ENCODE measurements around the gene MPND.
"Not testable (repeated sequence)": the region's sequence is repeated elsewhere in the genome, so short reads cannot be mapped to it uniquely, and the experiment has no call there.

GRCh38 chr19:4328991-4329681, 14.2 kb upstream of the MPND start:
- TF ChIP-seq, protein P1, sequence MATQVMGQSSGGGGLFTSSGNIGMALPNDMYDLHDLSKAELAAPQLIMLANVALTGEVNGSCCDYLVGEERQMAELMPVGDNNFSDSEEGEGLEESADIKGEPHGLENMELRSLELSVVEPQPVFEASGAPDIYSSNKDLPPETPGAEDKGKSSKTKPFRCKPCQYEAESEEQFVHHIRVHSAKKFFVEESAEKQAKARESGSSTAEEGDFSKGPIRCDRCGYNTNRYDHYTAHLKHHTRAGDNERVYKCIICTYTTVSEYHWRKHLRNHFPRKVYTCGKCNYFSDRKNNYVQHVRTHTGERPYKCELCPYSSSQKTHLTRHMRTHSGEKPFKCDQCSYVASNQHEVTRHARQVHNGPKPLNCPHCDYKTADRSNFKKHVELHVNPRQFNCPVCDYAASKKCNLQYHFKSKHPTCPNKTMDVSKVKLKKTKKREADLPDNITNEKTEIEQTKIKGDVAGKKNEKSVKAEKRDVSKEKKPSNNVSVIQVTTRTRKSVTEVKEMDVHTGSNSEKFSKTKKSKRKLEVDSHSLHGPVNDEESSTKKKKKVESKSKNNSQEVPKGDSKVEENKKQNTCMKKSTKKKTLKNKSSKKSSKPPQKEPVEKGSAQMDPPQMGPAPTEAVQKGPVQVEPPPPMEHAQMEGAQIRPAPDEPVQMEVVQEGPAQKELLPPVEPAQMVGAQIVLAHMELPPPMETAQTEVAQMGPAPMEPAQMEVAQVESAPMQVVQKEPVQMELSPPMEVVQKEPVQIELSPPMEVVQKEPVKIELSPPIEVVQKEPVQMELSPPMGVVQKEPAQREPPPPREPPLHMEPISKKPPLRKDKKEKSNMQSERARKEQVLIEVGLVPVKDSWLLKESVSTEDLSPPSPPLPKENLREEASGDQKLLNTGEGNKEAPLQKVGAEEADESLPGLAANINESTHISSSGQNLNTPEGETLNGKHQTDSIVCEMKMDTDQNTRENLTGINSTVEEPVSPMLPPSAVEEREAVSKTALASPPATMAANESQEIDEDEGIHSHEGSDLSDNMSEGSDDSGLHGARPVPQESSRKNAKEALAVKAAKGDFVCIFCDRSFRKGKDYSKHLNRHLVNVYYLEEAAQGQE (tag by site-specific recombination; IDR thresholded peaks at IDR 0.05): not testable (repeated sequence)
- TF ChIP-seq, protein P2, sequence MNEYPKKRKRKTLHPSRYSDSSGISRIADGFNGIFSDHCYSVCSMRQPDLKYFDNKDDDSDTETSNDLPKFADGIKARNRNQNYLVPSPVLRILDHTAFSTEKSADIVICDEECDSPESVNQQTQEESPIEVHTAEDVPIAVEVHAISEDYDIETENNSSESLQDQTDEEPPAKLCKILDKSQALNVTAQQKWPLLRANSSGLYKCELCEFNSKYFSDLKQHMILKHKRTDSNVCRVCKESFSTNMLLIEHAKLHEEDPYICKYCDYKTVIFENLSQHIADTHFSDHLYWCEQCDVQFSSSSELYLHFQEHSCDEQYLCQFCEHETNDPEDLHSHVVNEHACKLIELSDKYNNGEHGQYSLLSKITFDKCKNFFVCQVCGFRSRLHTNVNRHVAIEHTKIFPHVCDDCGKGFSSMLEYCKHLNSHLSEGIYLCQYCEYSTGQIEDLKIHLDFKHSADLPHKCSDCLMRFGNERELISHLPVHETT (tag by site-specific recombination; IDR thresholded peaks at IDR 0.05): not testable (repeated sequence)
- TF ChIP-seq, protein P3, sequence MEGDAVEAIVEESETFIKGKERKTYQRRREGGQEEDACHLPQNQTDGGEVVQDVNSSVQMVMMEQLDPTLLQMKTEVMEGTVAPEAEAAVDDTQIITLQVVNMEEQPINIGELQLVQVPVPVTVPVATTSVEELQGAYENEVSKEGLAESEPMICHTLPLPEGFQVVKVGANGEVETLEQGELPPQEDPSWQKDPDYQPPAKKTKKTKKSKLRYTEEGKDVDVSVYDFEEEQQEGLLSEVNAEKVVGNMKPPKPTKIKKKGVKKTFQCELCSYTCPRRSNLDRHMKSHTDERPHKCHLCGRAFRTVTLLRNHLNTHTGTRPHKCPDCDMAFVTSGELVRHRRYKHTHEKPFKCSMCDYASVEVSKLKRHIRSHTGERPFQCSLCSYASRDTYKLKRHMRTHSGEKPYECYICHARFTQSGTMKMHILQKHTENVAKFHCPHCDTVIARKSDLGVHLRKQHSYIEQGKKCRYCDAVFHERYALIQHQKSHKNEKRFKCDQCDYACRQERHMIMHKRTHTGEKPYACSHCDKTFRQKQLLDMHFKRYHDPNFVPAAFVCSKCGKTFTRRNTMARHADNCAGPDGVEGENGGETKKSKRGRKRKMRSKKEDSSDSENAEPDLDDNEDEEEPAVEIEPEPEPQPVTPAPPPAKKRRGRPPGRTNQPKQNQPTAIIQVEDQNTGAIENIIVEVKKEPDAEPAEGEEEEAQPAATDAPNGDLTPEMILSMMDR (tag by site-specific recombination; IDR thresholded peaks at IDR 0.05): not testable (repeated sequence)
- TF ChIP-seq, protein P4, sequence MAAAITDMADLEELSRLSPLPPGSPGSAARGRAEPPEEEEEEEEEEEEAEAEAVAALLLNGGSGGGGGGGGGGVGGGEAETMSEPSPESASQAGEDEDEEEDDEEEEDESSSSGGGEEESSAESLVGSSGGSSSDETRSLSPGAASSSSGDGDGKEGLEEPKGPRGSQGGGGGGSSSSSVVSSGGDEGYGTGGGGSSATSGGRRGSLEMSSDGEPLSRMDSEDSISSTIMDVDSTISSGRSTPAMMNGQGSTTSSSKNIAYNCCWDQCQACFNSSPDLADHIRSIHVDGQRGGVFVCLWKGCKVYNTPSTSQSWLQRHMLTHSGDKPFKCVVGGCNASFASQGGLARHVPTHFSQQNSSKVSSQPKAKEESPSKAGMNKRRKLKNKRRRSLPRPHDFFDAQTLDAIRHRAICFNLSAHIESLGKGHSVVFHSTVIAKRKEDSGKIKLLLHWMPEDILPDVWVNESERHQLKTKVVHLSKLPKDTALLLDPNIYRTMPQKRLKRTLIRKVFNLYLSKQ (tag by site-specific recombination; IDR thresholded peaks at IDR 0.05; ENCODE audit: borderline replicate concordance): not testable (repeated sequence)
- TF ChIP-seq ZNF324 (tag by site-specific recombination; IDR thresholded peaks at IDR 0.05); ZNF521 (tag by site-specific recombination; IDR thresholded peaks at IDR 0.05); ATF2 (tag by site-specific recombination; IDR thresholded peaks at IDR 0.05; ENCODE audit: low read depth); ZNF423 (tag by site-specific recombination; IDR thresholded peaks at IDR 0.05); GLIS2 (tag by site-specific recombination; IDR thresholded peaks at IDR 0.05): not testable (repeated sequence)

Data from HEK293 (cell line).